DND-41 (cell line): ENCODE results near the gene TBCK.

ENCODE experiments used
- ATAC-seq: fragments of 200-7000 bp; cut with Tn5 transposase; 3 replicates; pipeline ENCODE4 v1.9.1; 2021; ENCODE audit warnings: low read depth; ENCODE audit not compliant: insufficient read depth
- DNase-seq: peaks from one replicate; pipeline ENCODE4 v3.0.0-alpha.2; 2020
- H2AFZ ChIP-seq: 2 replicates; pipeline ENCODE4 v1.6.0; 2012; ENCODE audit warnings: low read depth, low read length
- H3K27ac ChIP-seq: 2 replicates; pipeline ENCODE4 v1.5.1; 2012; ENCODE audit warnings: low read length, inconsistent platforms
- H3K27me3 ChIP-seq: fragments of 200-600 bp; sonication (generic); 2 replicates; pipeline ENCODE4 v1.6.0; 2012; ENCODE audit warnings: low read length, mild to moderate bottlenecking, inconsistent platforms; ENCODE audit not compliant: insufficient read depth, poor library complexity
- H3K36me3 ChIP-seq: 2 replicates; pipeline ENCODE4 v1.5.1; 2012; ENCODE audit warnings: low read length, inconsistent platforms; ENCODE audit not compliant: insufficient read depth
- H3K4me1 ChIP-seq: 2 replicates; pipeline ENCODE4 v1.5.1; 2012; ENCODE audit warnings: mild to moderate bottlenecking, low read length; ENCODE audit not compliant: insufficient read depth
- H3K4me2 ChIP-seq: 2 replicates; pipeline ENCODE4 v1.6.0; 2012; ENCODE audit warnings: mild to moderate bottlenecking, moderate library complexity, low read length, inconsistent platforms; ENCODE audit not compliant: insufficient read depth
- H3K4me3 ChIP-seq, 2 experiments: fragments of 200-600 bp in 1 of 2; shearing (Covaris generic) in 1 of 2; 2 replicates each; pipeline ENCODE4 v1.5.1; 2012 to 2016; ENCODE audit warnings: inconsistent platforms in 2 of 2, low read length in 2 of 2, mild to moderate bottlenecking in 2 of 2, low read depth in 1 of 2, moderate library complexity in 1 of 2
- H3K79me2 ChIP-seq: 2 replicates; pipeline ENCODE4 v1.6.0; 2012; ENCODE audit warnings: low read length, inconsistent platforms; ENCODE audit not compliant: insufficient read depth
- H3K9ac ChIP-seq: 2 replicates; pipeline ENCODE4 v1.6.0; 2012; ENCODE audit warnings: low read depth, mild to moderate bottlenecking, inconsistent platforms, low read length, moderate library complexity
- H3K9me3 ChIP-seq: 2 replicates; pipeline ENCODE4 v1.5.1; 2012; ENCODE audit warnings: low read length, moderate library complexity, mild to moderate bottlenecking, inconsistent platforms; ENCODE audit not compliant: insufficient read depth, severe bottlenecking
- H4K20me1 ChIP-seq: 2 replicates; pipeline ENCODE4 v1.6.0; 2012; ENCODE audit warnings: low read length; ENCODE audit not compliant: insufficient read depth
- CTCF ChIP-seq: IDR thresholded peaks from 2 replicates; pipeline ENCODE4 v1.5.1; 2012; ENCODE audit warnings: borderline replicate concordance, low read length, moderate library complexity, mild to moderate bottlenecking; ENCODE audit not compliant: poor library complexity, severe bottlenecking; ENCODE audit errors: extremely low read depth
- EZH2 ChIP-seq: IDR thresholded peaks from 3 replicates; pipeline ENCODE4 v1.6.1; 2012; ENCODE audit warnings: borderline replicate concordance, low read depth, mild to moderate bottlenecking, moderate library complexity, low read length, inconsistent platforms; ENCODE audit not compliant: severe bottlenecking

TBCK gene

GRCh38 chr4:106194801-106195200 lies 121.2 kb downstream of the TBCK start:
- no peak for ATAC-seq
- Histone ChIP-seq H3K27ac (no peak overlapping the region), H3K27me3 (no peaks in the 10 kb centered on the region), H3K36me3 (peaks cover 8% of the 10 kb centered on the region; the same call in 1 of the 2 replicates), H3K79me2 (no peaks in the 10 kb centered on the region), H4K20me1 (no peaks in the 10 kb centered on the region), H3K4me2 (no peak overlapping the region), H3K4me1 (no peaks in the 10 kb centered on the region), H3K9me3 (no peaks in the 10 kb centered on the region), H2AFZ (no peak overlapping the region), H3K4me3 (no peak overlapping the region), H3K9ac (no peak overlapping the region)
- TF ChIP-seq EZH2 (no peak), CTCF (no peak)
- no peak for DNase-seq

GRCh38 chr4:106192131-106192530 lies 123.9 kb downstream of the TBCK start:
- Histone ChIP-seq H2AFZ (no peak overlapping the region), H3K9ac (no peak overlapping the region), H4K20me1 (no peaks in the 10 kb centered on the region), H3K4me1 (no peaks in the 10 kb centered on the region), H3K79me2 (no peaks in the 10 kb centered on the region), H3K27me3 (no peaks in the 10 kb centered on the region), H3K27ac (no peak overlapping the region), H3K36me3 (peaks cover 8% of the 10 kb centered on the region; the same call in 1 of the 2 replicates), H3K9me3 (no peaks in the 10 kb centered on the region), H3K4me2 (no peak overlapping the region), H3K4me3 (no peak overlapping the region)
- DNase-seq (no peak), ATAC-seq (no peak)
- TF ChIP-seq EZH2, result no peak
- no peak for TF ChIP-seq CTCF

GRCh38 chr4:106186201-106186600 lies 129.8 kb downstream of the TBCK start:
- no peaks in the 10 kb centered on the region for H3K9me3 ChIP-seq
- H3K4me2 ChIP-seq, result no peak overlapping the region
- no peaks in the 10 kb centered on the region for H3K27me3 ChIP-seq
- no peaks in the 10 kb centered on the region for H3K4me1 ChIP-seq
- no peak for TF ChIP-seq CTCF
- no peak for TF ChIP-seq EZH2
- DNase-seq, result no peak
- no peak overlapping the region for H3K9ac ChIP-seq
- H3K36me3 ChIP-seq, result no peaks in the 10 kb centered on the region; the same call in 1 of the 2 replicates
- ATAC-seq, result no peak
- H3K4me3 ChIP-seq, result no peak overlapping the region
- H4K20me1 ChIP-seq, result no peaks in the 10 kb centered on the region
- no peaks in the 10 kb centered on the region for H3K79me2 ChIP-seq
- no peak overlapping the region for H2AFZ ChIP-seq
- H3K27ac ChIP-seq, result no peak overlapping the region

GRCh38 chr4:106183551-106183950 lies 132.5 kb downstream of the TBCK start:
- no peaks in the 10 kb centered on the region for H3K9me3 ChIP-seq
- H3K36me3 ChIP-seq, result no peaks in the 10 kb centered on the region; the same call in 1 of the 2 replicates

More at GRCh38 chr4:106183551-106183950, 132.5 kb downstream of the TBCK start:
- no peaks in the 10 kb centered on the region for H3K27me3 ChIP-seq
- no peak overlapping the region for H2AFZ ChIP-seq
- H3K79me2 ChIP-seq, result no peaks in the 10 kb centered on the region
- H3K4me3 ChIP-seq, result no peak overlapping the region
- no peak overlapping the region for H3K27ac ChIP-seq
- H3K9ac ChIP-seq, result no peak overlapping the region
- no peak overlapping the region for H3K4me2 ChIP-seq
- no peaks in the 10 kb centered on the region for H3K4me1 ChIP-seq
- ATAC-seq, result no peak
- no peak for DNase-seq
- no peaks in the 10 kb centered on the region for H4K20me1 ChIP-seq
- TF ChIP-seq EZH2 (no peak), CTCF (no peak)
